CD8-positive, alpha-beta memory T cell (primary cell): ENCODE data around the gene AQP2. TPM values are rescaled to one million over a fixed set of nuclear protein-coding genes. Genes with fewer than 3 reads are reported as not detected.

Experiments used
- CTCF ChIA-PET: fragments of 350-600 bp; sonication (Branson Sonifier 250); formaldehyde crosslinking; loops from one replicate; lab custom pipeline; 2021; ENCODE audit warnings: antibody characterized with exemption; lab: Charles Lee
- POLR2A ChIA-PET: fragments of 350-600 bp; sonication (Branson Sonifier 250); formaldehyde crosslinking; loops from one replicate; lab custom pipeline; 2021; ENCODE audit warnings: antibody characterized with exemption; lab: Charles Lee
- DNase-seq, 5 donors: peaks; one replicate each; pipeline versions ENCODE4 v3.0.0 to v3.0.0-alpha.2; 2020 to 2022; ENCODE audit warnings: mixed read lengths in 1 of 5
- H3K27ac ChIP-seq: one replicate; pipeline ENCODE4 v1.7.0; 2013; ENCODE audit warnings: low read depth, mild to moderate bottlenecking, low read length, moderate library complexity
- H3K27me3 ChIP-seq: 2 replicates; pipeline ENCODE4 v1.7.0; 2013; ENCODE audit warnings: low read length, mild to moderate bottlenecking; ENCODE audit not compliant: insufficient read depth, poor library complexity, severe bottlenecking
- H3K36me3 ChIP-seq: 2 replicates; pipeline ENCODE4 v1.7.0; 2013; ENCODE audit warnings: mild to moderate bottlenecking, low read length, moderate library complexity; ENCODE audit not compliant: insufficient read depth
- H3K4me1 ChIP-seq: 2 replicates; pipeline ENCODE4 v1.7.0; 2013; ENCODE audit warnings: mild to moderate bottlenecking, low read length, moderate library complexity; ENCODE audit not compliant: insufficient read depth
- H3K4me3 ChIP-seq: 2 replicates; pipeline ENCODE4 v1.7.0; 2013; ENCODE audit warnings: mild to moderate bottlenecking, low read length
- H3K9me3 ChIP-seq: 2 replicates; pipeline ENCODE4 v1.7.0; 2013; ENCODE audit warnings: mild to moderate bottlenecking, low read length
- H3K27ac Mint-ChIP-seq, 8 donors: one replicate each; pipeline ENCODE4 v1.8.0; 2020 to 2021; ENCODE audit warnings: mixed read lengths in 8 of 8, mild to moderate bottlenecking in 6 of 8, inconsistent platforms in 3 of 8, moderate library complexity in 3 of 8
- H3K27me3 Mint-ChIP-seq, 2 donors: one replicate each; pipeline ENCODE4 v1.8.0; 2020 to 2021; ENCODE audit warnings: mixed read lengths in 2 of 2, mild to moderate bottlenecking in 1 of 2, moderate library complexity in 1 of 2
- H3K36me3 Mint-ChIP-seq, 3 donors: one replicate each; pipeline ENCODE4 v1.8.0; 2020 to 2021; ENCODE audit warnings: mixed read lengths in 3 of 3, inconsistent platforms in 1 of 3, mild to moderate bottlenecking in 1 of 3
- H3K4me1 Mint-ChIP-seq, 3 donors: one replicate each; pipeline ENCODE4 v1.8.0; 2020 to 2021; ENCODE audit warnings: mixed read lengths in 3 of 3, inconsistent platforms in 1 of 3, mild to moderate bottlenecking in 1 of 3
- H3K4me3 Mint-ChIP-seq, 7 donors: one replicate each; pipeline ENCODE4 v1.8.0; 2020 to 2021; ENCODE audit warnings: mixed read lengths in 7 of 7, mild to moderate bottlenecking in 6 of 7, moderate library complexity in 4 of 7, inconsistent platforms in 2 of 7
- H3K9me3 Mint-ChIP-seq, 5 donors: one replicate each; pipeline ENCODE4 v1.8.0; 2020 to 2022; ENCODE audit warnings: mixed read lengths in 5 of 5, mild to moderate bottlenecking in 3 of 5, moderate library complexity in 2 of 5, inconsistent platforms in 1 of 5
- polyA plus RNA-seq: library from polyadenylated mRNA; unstranded; fragments of 300-500 nt; fragmentation: Illumina TruSeq; gene quantifications from one replicate; pipeline ENCODE4 v1.2.3, GENCODE V29; 2021
- total RNA-seq, 2 experiments: library from RNA; stranded (reverse); gene quantifications; one replicate each; pipeline ENCODE4 v1.2.3, GENCODE V29; 2021

Gene AQP2
- total and polyA plus RNA-seq, 3 experiments from 2014 or later, result not detected

- POLR2A ChIA-PET, result no interaction called here
These were observed 12.8 kb upstream of the AQP2 start for GRCh38 chr12:49937639-49938300.

GRCh38 chr12:49939307-49939706 lies 11.2 kb upstream of the AQP2 start:
- H3K27me3 Mint-ChIP-seq, result peaks cover 2 to 15% of the 10 kb centered on the region in 2 donors
- no peak for DNase-seq
- H3K36me3 ChIP-seq, result no peaks in the 10 kb centered on the region
- no peaks in the 10 kb centered on the region for H3K9me3 Mint-ChIP-seq
- H3K27ac ChIP-seq, result no peak overlapping the region
- peaks cover 5 to 7% (median 6%) of the 10 kb centered on the region in 3 donors for H3K4me1 Mint-ChIP-seq
- H3K4me3 Mint-ChIP-seq, result no peak overlapping the region
- H3K9me3 ChIP-seq, result no peaks in the 10 kb centered on the region
- no peaks in the 10 kb centered on the region for H3K27me3 ChIP-seq
- no peaks in the 10 kb centered on the region for H3K36me3 Mint-ChIP-seq
- no peak overlapping the region for H3K27ac Mint-ChIP-seq
- CTCF ChIA-PET, result no interaction called here
- POLR2A ChIA-PET, result interaction anchor here (0.7 kb wide), 1 partner anchor 422 kb away, joined by 7 read pairs; no protein-coding TSS in a partner anchor
- H3K4me3 ChIP-seq, result no peak overlapping the region
- no peaks in the 10 kb centered on the region for H3K4me1 ChIP-seq

More at GRCh38 chr12:49937639-49938300, 12.8 kb upstream of the AQP2 start:
- H3K36me3 ChIP-seq, result no peaks in the 10 kb centered on the region
- H3K27ac ChIP-seq, result no peak overlapping the region
- CTCF ChIA-PET, result interaction anchor here (1.3 to 2.1 kb wide), 2 partner anchors 8 to 30 kb away, joined by 5 to 8 read pairs; no protein-coding TSS in a partner anchor
- Mint-ChIP-seq H3K36me3 (no peaks in the 10 kb centered on the region), H3K4me3 (no peak overlapping the region), H3K4me1 (peaks cover 2 to 4% (median 2%) of the 10 kb centered on the region in 3 donors), H3K27me3 (peaks cover 0 to 15% of the 10 kb centered on the region in 2 donors), H3K9me3 (no peaks in the 10 kb centered on the region), H3K27ac (no peak overlapping the region)
- no peak for DNase-seq
- H3K4me1 ChIP-seq, result no peaks in the 10 kb centered on the region
- no peaks in the 10 kb centered on the region for H3K9me3 ChIP-seq
- H3K27me3 ChIP-seq, result no peaks in the 10 kb centered on the region
- no peak overlapping the region for H3K4me3 ChIP-seq

GRCh38 chr12:49939707-49940106 lies 10.8 kb upstream of the AQP2 start:
- no peaks in the 10 kb centered on the region for H3K4me1 ChIP-seq
- H3K36me3 ChIP-seq, result no peaks in the 10 kb centered on the region
- POLR2A ChIA-PET, result no interaction called here
- no peak overlapping the region for H3K4me3 ChIP-seq
- no peak overlapping the region for H3K27ac ChIP-seq
- CTCF ChIA-PET, result no interaction called here
- no peaks in the 10 kb centered on the region for H3K27me3 ChIP-seq
- H3K27ac Mint-ChIP-seq, result no peak overlapping the region
- no peaks in the 10 kb centered on the region for H3K9me3 ChIP-seq
- no peaks in the 10 kb centered on the region for H3K36me3 Mint-ChIP-seq
- no peak overlapping the region for H3K4me3 Mint-ChIP-seq
- DNase-seq, result no peak
- peaks cover 2 to 11% of the 10 kb centered on the region in 2 donors for H3K27me3 Mint-ChIP-seq
- no peaks in the 10 kb centered on the region for H3K9me3 Mint-ChIP-seq
- peaks cover 5 to 7% (median 6%) of the 10 kb centered on the region in 3 donors for H3K4me1 Mint-ChIP-seq

- Histone ChIP-seq H3K4me3 (no peak overlapping the region), H3K27me3 (no peaks in the 10 kb centered on the region), H3K36me3 (no peaks in the 10 kb centered on the region), H3K27ac (no peak overlapping the region), H3K9me3 (no peaks in the 10 kb centered on the region), H3K4me1 (peaks cover 9% of the 10 kb centered on the region)
- ChIA-PET CTCF (interaction anchor here (2.8 kb wide), 1 partner anchor 26 kb away, joined by 13 read pairs; no protein-coding TSS in a partner anchor), POLR2A (no interaction called here)
- Mint-ChIP-seq H3K27me3 (peaks cover 0 to 2% of the 10 kb centered on the region in 2 donors), H3K36me3 (no peaks in the 10 kb centered on the region), H3K9me3 (no peaks in the 10 kb centered on the region), H3K4me1 (peaks cover 11 to 21% (median 16%) of the 10 kb centered on the region in 3 donors), H3K4me3 (no peak overlapping the region), H3K27ac (peak overlapping the region in 1 of 8 donors; percentile 66)
- no peak for DNase-seq
These were observed 8.7 kb upstream of the AQP2 start for GRCh38 chr12:49941556-49942511.

- Mint-ChIP-seq H3K4me3 (no peak overlapping the region), H3K9me3 (no peaks in the 10 kb centered on the region), H3K27ac (peak overlapping the region in 1 of 8 donors; percentile 56), H3K36me3 (no peaks in the 10 kb centered on the region), H3K27me3 (peaks cover 0 to 2% of the 10 kb centered on the region in 2 donors), H3K4me1 (peaks cover 11 to 21% (median 16%) of the 10 kb centered on the region in 3 donors)
- CTCF ChIA-PET, result interaction anchor here (2.8 kb wide), 1 partner anchor 25 kb away, joined by 13 read pairs; no protein-coding TSS in a partner anchor
- Histone ChIP-seq H3K27me3 (no peaks in the 10 kb centered on the region), H3K4me3 (no peak overlapping the region), H3K27ac (no peak overlapping the region), H3K9me3 (no peaks in the 10 kb centered on the region), H3K4me1 (peaks cover 9% of the 10 kb centered on the region), H3K36me3 (no peaks in the 10 kb centered on the region)
- no peak for DNase-seq
- POLR2A ChIA-PET, result no interaction called here
These were observed 8.0 kb upstream of the AQP2 start for GRCh38 chr12:49942512-49942893.

- Mint-ChIP-seq H3K4me3 (peak overlapping the region in 1 of 7 donors; percentile 35), H3K27me3 (peaks cover 2 to 4% of the 10 kb centered on the region in 2 donors), H3K27ac (no peak overlapping the region), H3K9me3 (no peaks in the 10 kb centered on the region), H3K4me1 (peaks cover 11 to 21% (median 16%) of the 10 kb centered on the region in 3 donors), H3K36me3 (no peaks in the 10 kb centered on the region)
- H3K27ac ChIP-seq, result no peak overlapping the region
- peaks cover 9% of the 10 kb centered on the region for H3K4me1 ChIP-seq
- no peaks in the 10 kb centered on the region for H3K27me3 ChIP-seq
- no peak overlapping the region for H3K4me3 ChIP-seq
- ChIA-PET POLR2A (no interaction called here), CTCF (interaction anchor here (2.8 kb wide), 1 partner anchor 24 kb away, joined by 13 read pairs; no protein-coding TSS in a partner anchor)
- no peak for DNase-seq
- H3K9me3 ChIP-seq, result no peaks in the 10 kb centered on the region
- no peaks in the 10 kb centered on the region for H3K36me3 ChIP-seq
These were observed 7.5 kb upstream of the AQP2 start for GRCh38 chr12:49942921-49943624.

GRCh38 chr12:49943625-49943960 lies 6.9 kb upstream of the AQP2 start:
- H3K27me3 ChIP-seq, result no peaks in the 10 kb centered on the region
- no peak overlapping the region for H3K27ac ChIP-seq
- H3K36me3 ChIP-seq, result no peaks in the 10 kb centered on the region
- no peaks in the 10 kb centered on the region for H3K36me3 Mint-ChIP-seq
- H3K27ac Mint-ChIP-seq, result peak overlapping the region in 1 of 8 donors; percentile 64
- H3K27me3 Mint-ChIP-seq, result peaks cover 2 to 6% of the 10 kb centered on the region in 2 donors
- H3K9me3 Mint-ChIP-seq, result no peaks in the 10 kb centered on the region
- CTCF ChIA-PET, result interaction anchor here (2.8 kb wide), 1 partner anchor 24 kb away, joined by 13 read pairs; no protein-coding TSS in a partner anchor
- H3K4me1 ChIP-seq, result peaks cover 9% of the 10 kb centered on the region
- H3K4me3 ChIP-seq, result no peak overlapping the region
- POLR2A ChIA-PET, result no interaction called here
- H3K4me1 Mint-ChIP-seq, result peaks cover 11 to 21% (median 16%) of the 10 kb centered on the region in 3 donors
- no peaks in the 10 kb centered on the region for H3K9me3 ChIP-seq
- H3K4me3 Mint-ChIP-seq, result no peak overlapping the region
- no peak for DNase-seq
